Measurements from ENCODE around the gene SFXN1.
A peak's percentile ranks its signal among the peaks of the same experiment; 100 is the strongest.

Gene SFXN1, protein sequence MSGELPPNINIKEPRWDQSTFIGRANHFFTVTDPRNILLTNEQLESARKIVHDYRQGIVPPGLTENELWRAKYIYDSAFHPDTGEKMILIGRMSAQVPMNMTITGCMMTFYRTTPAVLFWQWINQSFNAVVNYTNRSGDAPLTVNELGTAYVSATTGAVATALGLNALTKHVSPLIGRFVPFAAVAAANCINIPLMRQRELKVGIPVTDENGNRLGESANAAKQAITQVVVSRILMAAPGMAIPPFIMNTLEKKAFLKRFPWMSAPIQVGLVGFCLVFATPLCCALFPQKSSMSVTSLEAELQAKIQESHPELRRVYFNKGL

DNA sequence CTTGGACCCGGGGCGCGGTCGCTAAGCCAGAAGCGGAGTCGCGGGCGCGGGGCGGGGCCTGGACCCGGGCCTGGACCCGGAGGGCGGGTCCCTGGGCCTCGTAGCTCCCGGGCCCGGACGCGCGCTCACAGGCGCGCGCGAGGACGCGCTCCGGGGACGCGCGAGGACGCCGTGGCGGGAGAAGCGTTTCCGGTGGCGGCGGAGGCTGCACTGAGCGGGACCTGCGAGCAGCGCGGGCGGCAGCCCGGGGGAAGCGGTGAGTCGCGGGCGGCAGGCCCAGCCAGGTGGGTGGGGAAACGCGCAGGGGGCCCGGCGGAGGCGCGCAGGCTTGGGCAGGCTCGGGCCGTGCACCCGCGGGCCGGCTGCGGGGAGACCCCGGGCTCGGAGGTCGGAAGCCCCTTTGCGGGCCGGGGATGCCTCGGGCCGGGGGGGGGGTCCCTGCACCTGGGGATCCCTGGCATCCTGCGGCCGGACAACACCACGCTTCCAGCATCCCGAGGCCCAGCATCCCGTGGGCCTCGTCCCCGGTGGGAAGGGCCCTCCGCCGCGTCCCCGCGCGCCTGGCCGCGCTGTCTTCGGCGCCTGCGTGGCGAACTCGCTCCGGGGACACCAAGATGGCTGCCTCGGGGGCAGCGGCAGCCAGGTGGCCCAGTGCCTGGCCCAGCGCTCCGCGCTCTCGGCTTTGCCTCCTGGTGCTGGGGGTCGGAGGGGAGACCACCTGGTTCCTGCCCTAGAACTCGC lies at the start of gene SFXN1:
Gene SFXN1, plus strand, starts transcription at position 177 of the 741 bp plus-strand sequence. CDS start 13,544 bp downstream, outside the sequence.
- Histone ChIP-seq H3K4me3 (ENCODE audit: low read length, poor library complexity, severe bottlenecking) (peak within 1 kb of the TSS; percentile 90), H3K27me3 (ENCODE audit: insufficient read depth, low read length, poor library complexity, severe bottlenecking) (no peaks in the 10 kb centered on the region), H3K4me2 (ENCODE audit: low read depth, low read length, poor library complexity, severe bottlenecking) (peak within 1 kb of the TSS; percentile 96), H3K79me2 (ENCODE audit: insufficient read depth, low read length) (peaks cover 51% of the 10 kb centered on the region), H3F3A (ENCODE audit: low read depth) (no peaks in the 10 kb centered on the region), H3K36me3 (ENCODE audit: insufficient read depth, low read length) (no peaks in the 10 kb centered on the region), H3K9me3 (ENCODE audit: insufficient read depth, low read depth, low read length) (no peaks in the 10 kb centered on the region), H4K20me1 (ENCODE audit: insufficient read depth, low read length, poor library complexity, severe bottlenecking) (peaks cover 37% of the 10 kb centered on the region), H3K9ac (ENCODE audit: low read depth, low read length, poor library complexity, severe bottlenecking) (peak within 1 kb of the TSS; percentile 88), H3K9me2 (replicated peaks; ENCODE audit: low read depth, low read length) (no peaks in the 10 kb centered on the region), H2AFZ (ENCODE audit: low read length) (peak within 1 kb of the TSS; percentile 84), H3K4me1 (ENCODE audit: insufficient read depth, low read length, poor library complexity, severe bottlenecking) (peaks cover 18% of the 10 kb centered on the region)
- no peak for TF ChIP-seq EZH2phosphoT487 (IDR thresholded peaks at IDR 0.05; ENCODE audit: borderline replicate concordance)
- TF ChIP-seq, protein P1, sequence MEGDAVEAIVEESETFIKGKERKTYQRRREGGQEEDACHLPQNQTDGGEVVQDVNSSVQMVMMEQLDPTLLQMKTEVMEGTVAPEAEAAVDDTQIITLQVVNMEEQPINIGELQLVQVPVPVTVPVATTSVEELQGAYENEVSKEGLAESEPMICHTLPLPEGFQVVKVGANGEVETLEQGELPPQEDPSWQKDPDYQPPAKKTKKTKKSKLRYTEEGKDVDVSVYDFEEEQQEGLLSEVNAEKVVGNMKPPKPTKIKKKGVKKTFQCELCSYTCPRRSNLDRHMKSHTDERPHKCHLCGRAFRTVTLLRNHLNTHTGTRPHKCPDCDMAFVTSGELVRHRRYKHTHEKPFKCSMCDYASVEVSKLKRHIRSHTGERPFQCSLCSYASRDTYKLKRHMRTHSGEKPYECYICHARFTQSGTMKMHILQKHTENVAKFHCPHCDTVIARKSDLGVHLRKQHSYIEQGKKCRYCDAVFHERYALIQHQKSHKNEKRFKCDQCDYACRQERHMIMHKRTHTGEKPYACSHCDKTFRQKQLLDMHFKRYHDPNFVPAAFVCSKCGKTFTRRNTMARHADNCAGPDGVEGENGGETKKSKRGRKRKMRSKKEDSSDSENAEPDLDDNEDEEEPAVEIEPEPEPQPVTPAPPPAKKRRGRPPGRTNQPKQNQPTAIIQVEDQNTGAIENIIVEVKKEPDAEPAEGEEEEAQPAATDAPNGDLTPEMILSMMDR (conservative IDR thresholded peaks at IDR 0.05; ENCODE audit: low read length): no peak

- TF ChIP-seq, protein P1 (conservative IDR thresholded peaks at IDR 0.05; ENCODE audit: low read length): no peak
- TF ChIP-seq EZH2phosphoT487 (IDR thresholded peaks at IDR 0.05; ENCODE audit: borderline replicate concordance): no peak
- Histone ChIP-seq H3K9ac (ENCODE audit: low read depth, low read length, poor library complexity, severe bottlenecking) (no peak overlapping the region), H3K9me2 (replicated peaks; ENCODE audit: low read depth, low read length) (no peaks in the 10 kb centered on the region), H3K4me1 (ENCODE audit: insufficient read depth, low read length, poor library complexity, severe bottlenecking) (no peaks in the 10 kb centered on the region), H3K36me3 (ENCODE audit: insufficient read depth, low read length) (no peaks in the 10 kb centered on the region), H3K79me2 (ENCODE audit: insufficient read depth, low read length) (no peaks in the 10 kb centered on the region), H3K9me3 (ENCODE audit: insufficient read depth, low read depth, low read length) (no peaks in the 10 kb centered on the region), H3K27me3 (ENCODE audit: insufficient read depth, low read length, poor library complexity, severe bottlenecking) (no peaks in the 10 kb centered on the region), H3F3A (ENCODE audit: low read depth) (no peaks in the 10 kb centered on the region), H3K4me2 (ENCODE audit: low read depth, low read length, poor library complexity, severe bottlenecking) (no peak overlapping the region), H2AFZ (ENCODE audit: low read length) (no peak overlapping the region), H4K20me1 (ENCODE audit: insufficient read depth, low read length, poor library complexity, severe bottlenecking) (no peaks in the 10 kb centered on the region), H3K4me3 (ENCODE audit: low read length, poor library complexity, severe bottlenecking) (no peak overlapping the region)
Measured at GRCh38 chr5:175434800-175435199, 43.6 kb upstream of the SFXN1 start.

DNA sequence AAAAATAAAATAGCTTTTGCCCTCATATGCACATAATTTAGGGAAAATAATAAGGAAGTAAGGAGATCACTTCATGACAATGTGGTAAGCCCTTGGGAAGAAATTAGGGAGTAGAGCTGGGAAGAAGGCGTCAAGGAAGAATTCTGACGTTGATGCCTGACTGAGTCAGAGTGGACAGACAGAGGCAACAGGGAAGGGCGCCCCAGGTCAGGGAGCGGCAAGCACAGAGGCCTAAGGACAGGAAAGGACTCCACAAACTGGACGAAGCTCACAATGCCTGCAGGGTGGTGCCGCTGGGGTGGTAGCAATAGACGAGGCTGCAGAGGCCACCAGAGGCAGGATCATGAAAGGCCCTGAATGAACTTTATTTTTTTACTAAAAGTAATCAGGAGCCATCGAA lies 42.0 kb upstream of the SFXN1 start:
- Histone ChIP-seq H3K4me1 (ENCODE audit: insufficient read depth, low read length, poor library complexity, severe bottlenecking) (no peaks in the 10 kb centered on the region), H3K9me3 (ENCODE audit: insufficient read depth, low read depth, low read length) (no peaks in the 10 kb centered on the region), H3K79me2 (ENCODE audit: insufficient read depth, low read length) (no peaks in the 10 kb centered on the region), H3K9me2 (replicated peaks; ENCODE audit: low read depth, low read length) (no peaks in the 10 kb centered on the region), H3K27me3 (ENCODE audit: insufficient read depth, low read length, poor library complexity, severe bottlenecking) (no peaks in the 10 kb centered on the region), H3K36me3 (ENCODE audit: insufficient read depth, low read length) (no peaks in the 10 kb centered on the region), H3K4me2 (ENCODE audit: low read depth, low read length, poor library complexity, severe bottlenecking) (no peak overlapping the region), H3K4me3 (ENCODE audit: low read length, poor library complexity, severe bottlenecking) (no peak overlapping the region), H3K9ac (ENCODE audit: low read depth, low read length, poor library complexity, severe bottlenecking) (no peak overlapping the region), H3F3A (ENCODE audit: low read depth) (no peaks in the 10 kb centered on the region), H2AFZ (ENCODE audit: low read length) (no peak overlapping the region), H4K20me1 (ENCODE audit: insufficient read depth, low read length, poor library complexity, severe bottlenecking) (no peaks in the 10 kb centered on the region)
- no peak for TF ChIP-seq EZH2phosphoT487 (IDR thresholded peaks at IDR 0.05; ENCODE audit: borderline replicate concordance)
- TF ChIP-seq, protein P1 (conservative IDR thresholded peaks at IDR 0.05; ENCODE audit: low read length): no peak

All from Loucy (cell line).